Fibroblast of the conjunctiva (primary cell): ENCODE results near the gene FBXL20.
"Not testable (repeated sequence)": the region's sequence is repeated elsewhere in the genome, so short reads cannot be mapped to it uniquely, and the experiment has no call there.

ENCODE experiments used
- DNase-seq: peaks from one replicate; pipeline ENCODE4 v3.0.0-alpha.2; 2010; ENCODE audit warnings: low read depth

The FBXL20 gene, protein sequence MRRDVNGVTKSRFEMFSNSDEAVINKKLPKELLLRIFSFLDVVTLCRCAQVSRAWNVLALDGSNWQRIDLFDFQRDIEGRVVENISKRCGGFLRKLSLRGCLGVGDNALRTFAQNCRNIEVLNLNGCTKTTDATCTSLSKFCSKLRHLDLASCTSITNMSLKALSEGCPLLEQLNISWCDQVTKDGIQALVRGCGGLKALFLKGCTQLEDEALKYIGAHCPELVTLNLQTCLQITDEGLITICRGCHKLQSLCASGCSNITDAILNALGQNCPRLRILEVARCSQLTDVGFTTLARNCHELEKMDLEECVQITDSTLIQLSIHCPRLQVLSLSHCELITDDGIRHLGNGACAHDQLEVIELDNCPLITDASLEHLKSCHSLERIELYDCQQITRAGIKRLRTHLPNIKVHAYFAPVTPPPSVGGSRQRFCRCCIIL

DNA sequence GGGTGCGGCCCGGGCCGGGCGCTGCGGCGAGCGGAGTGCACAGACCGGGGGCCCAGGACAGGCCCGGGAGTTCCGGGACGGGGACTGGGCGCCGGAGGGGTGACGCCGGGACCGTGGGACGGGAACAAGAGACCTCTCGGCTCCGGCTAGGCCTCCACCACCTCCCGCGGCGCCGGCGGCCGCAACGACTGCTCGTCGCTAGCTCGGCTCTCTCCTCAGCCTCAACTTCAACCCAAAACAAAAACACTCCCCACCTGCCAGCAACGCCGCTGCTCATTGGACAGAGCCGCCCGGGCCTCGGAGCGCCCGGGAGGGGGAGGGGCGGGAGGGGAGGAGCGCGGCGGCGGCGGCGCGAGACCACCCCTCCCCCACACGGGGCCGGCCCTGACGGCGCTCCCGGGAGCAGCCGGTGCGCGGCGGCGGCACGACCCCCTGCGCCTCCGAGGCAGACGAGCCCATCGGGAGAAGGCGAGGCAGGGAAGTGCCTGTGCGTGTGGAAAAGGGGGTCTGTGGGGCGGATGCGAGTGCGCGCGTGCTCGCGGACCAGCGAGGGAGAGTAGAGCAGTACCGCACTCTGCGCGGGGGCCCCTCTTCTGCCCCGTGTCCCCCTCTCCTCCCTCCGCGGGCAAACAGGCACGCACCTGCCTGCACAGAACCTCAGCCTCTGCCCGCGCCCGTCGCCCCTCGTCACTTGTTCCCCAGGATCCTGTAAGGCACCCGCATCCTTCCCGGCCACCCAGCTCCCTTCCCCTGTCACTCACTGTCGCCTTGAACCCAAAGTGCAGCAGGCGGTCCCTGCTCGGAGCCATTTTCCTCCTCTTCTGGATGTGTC lies at the start of gene FBXL20:
Gene FBXL20, minus strand, starts transcription at position 215 of the 832 bp plus-strand sequence. CDS start 224 bp downstream, outside the sequence.
- DNase-seq, result peak; percentile 74

DNA sequence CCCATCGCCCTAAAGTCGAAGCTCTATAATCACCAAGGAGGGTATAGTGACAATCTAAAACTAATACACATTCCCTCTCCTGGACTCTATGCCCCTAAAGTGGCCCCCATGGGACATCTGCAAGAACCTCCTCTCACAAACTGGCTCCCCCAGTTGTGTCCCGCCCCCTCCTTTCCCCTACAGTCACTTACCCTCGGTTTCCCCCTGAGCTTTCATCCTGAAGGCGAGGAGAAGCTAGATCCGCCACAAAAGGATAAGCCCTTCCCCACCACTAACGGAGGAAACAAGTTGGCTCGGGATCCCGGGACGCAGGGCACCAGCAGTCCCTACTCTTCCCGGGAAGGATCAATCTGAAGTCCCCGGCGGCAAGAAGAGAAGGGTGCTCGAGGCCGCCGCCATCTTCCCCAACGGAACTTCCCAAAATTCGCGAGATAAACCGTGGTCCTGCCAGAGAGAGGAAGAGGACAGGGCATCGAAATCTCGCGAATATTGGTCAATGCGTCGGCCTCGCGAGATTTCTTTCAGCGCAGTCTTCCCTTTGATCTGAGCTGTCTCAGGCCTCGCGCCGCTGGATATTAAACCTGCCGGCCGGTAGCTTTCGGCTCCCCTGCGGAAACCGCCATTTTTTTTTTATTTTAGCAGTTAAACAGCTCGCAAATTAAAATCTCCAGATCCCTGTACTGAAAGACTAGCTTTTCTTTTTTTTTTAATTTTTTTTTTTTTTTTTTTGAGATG lies 49.6 kb upstream of the FBXL20 start, which contains the start of gene MED1:
Gene MED1, minus strand, starts transcription at position 417 of the 735 bp plus-strand sequence. Its CDS starts 201 bp downstream, at position 216.
- peak; percentile 97 for DNase-seq

DNA sequence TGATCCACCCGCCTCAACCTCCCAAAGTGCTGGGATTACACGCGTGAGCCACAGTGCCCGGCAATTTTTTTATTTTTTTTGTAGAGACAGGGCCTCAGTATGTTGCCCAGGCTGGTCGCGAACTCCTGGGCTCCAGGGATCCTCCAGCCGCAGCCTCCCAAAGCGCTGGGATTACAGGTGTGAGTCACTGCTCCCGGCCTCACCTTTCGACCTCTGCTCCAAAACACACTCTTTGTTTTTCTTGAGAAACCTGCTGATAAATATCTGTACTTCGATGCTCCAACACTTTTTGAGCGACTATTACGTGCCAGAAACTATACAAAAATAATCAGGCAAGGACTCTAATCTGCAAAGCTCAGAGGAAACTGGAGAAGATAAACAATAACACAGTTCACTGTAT lies 48.6 kb upstream of the FBXL20 start:
- no peak for DNase-seq

DNA sequence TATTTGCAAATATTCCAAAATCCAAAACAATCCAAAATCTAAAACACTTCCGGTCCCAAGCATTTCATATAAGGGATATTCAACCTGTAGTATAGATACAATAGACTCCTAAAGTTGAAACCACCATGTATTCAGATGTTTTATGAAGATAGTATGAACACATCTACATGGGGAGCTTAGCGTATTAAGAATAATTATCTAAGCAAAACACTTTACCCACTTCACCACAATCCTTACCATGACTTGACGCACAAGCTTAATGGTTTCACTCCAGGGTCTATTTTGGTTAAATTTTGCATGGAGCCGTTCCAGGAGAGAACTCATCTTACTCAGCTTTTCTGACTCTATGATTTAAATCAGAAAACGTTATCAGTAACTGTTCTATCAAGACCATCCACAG lies 46.1 kb upstream of the FBXL20 start:
- no peak for DNase-seq

DNA sequence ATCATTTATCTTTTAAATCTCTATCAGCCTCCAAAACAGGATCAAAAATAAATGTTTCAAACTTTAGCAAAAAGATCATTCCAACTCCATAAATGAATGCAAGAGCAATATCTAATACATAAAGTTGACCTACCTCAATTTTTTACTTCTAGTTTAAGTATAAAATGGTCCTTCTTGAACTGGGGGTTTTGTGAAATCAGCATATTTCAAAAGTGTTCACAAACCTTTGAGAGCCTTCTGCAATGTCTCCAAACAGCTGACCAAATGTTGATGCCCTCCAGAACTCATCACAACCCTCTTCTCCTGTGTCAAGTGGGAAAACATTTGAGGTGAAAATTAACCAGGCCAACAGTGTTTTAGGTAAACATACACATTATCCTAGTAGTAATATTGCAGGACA lies 41.9 kb upstream of the FBXL20 start:
- DNase-seq, result no peak

DNA sequence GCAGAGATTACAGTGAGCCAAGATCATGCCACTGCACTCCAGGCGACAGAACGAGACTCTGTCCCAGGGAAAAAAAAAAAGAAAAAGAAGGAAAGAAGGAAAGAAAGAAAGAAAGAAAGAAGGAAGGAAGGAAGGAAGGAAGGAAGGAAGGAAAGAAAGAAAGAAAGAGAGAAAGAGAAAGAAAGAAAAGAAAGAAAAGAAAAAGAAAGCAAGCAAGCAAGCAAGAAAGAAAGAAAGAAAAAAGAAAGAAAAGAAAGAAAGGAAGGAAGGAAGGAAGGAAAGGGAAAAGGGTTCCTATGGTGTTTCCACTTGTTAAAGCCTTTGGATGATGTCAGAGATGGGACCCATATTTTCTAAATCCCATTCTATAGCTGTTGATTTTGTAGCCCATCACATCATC lies 38.4 kb upstream of the FBXL20 start:
- DNase-seq, result not testable (repeated sequence)

DNA sequence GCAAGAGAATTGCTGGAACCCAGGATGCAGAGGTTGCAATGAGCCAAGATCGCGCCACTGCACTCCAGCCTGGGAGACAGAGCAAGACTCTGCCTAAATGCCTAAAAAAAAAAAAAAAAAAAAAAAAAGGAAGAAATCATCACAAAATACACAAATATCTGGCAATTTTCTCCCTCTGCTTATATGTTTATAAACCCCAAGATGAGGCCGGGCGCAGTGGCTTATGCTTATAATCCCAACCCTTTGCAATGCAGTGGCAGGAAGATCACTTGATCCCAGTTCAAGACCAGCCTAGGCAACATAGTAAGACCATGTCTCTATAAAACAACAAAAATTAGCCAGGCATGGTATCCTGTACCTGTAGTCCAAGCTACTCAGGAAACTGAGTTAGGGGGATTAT lies 28.2 kb upstream of the FBXL20 start:
- DNase-seq, result no peak

DNA sequence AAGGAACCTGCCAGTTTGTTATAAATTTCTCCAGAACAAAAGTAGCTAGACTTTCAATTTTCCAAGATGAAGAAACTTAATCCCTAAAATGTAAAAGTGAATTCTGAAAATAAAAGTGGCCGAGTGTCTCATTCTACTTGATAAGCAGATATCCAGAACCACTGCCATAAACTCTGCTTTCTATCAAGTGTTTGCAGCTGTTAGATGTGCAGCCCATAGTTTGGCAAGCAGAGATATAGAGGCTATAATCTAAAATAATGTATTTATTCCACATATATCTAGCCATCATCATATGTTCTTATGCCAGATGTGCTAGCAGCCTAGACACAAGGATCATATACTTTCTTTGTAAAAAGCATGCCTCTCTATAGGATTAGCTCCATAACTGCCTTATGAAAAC lies 14.7 kb upstream of the FBXL20 start:
- no peak for DNase-seq

DNA sequence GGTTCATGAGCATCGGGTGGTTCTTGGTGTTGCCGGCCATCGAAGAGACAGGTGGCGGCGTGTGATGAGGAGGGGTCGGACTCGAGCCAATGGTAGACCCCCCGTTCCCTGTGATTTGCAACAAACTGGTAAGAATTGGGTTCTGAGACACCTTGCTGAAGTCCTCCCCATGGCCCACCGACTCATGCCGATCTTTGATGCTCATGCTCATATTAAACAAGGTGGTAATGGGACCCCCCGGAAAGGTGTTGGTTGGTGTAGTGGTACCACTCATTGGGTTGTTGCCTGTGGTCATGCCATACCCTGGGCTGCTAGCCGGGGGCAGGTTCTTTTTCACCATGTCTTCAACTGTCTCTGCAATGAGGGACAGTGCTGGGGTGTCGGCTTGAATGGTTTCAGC lies 8.9 kb upstream of the FBXL20 start:
- no peak for DNase-seq

DNA sequence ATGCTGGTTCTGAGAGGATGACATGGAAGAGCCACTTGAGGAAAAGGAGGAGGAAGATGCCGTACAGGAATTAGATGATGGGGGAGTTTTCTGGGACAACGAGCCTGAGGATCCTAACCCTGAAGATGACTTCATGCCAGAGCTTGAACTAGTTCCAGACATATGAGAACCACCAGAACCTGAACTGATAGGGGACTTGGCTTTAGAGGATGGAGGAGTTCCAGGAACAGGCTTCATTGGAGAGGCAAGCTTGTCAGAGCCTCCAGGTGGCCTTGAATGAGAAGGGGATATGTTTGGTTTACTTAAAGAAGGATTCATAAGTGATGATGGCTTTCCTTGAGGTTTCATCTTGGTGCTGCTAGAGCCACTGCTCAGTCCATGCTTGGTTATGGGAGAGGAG lies 6.9 kb upstream of the FBXL20 start:
- DNase-seq, result no peak

DNA sequence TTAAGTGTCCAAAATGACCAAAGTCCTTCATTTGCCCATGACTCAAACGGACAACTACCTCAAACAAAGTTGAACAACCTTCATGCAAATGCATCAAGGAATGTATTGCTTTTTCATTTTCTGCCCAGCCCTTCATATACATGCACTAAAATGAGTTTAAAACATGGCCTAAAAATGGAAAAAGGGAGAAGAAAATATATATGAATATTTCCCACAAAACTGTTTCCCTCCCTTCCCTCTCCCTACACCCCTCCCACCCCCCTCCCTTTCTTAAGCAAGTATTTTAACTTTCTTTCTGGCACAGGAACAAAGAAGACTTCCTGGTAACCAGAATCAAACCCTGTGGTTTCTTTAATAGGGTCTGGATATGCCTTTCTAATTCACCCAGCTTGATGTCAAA lies 5.5 kb upstream of the FBXL20 start:
- no peak for DNase-seq

DNA sequence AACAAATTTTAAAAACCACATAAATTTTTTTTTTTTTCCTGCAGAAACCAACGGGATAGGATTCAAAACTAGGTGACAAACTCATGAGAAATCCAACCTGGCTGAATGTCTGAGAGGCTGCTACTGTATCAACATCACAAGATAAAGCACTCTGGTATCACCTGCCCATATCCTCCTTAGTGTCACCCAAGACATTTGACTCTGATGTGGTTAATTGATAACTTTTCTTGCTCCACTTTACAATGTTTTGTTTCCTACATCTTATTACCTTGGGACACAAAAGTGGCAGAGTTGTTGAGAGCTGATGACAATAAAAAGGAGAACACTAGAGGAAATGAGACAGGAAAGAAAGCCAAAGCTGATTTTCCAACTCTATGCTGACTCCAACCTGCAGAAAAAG lies 4.0 kb upstream of the FBXL20 start:
- no peak for DNase-seq

DNA sequence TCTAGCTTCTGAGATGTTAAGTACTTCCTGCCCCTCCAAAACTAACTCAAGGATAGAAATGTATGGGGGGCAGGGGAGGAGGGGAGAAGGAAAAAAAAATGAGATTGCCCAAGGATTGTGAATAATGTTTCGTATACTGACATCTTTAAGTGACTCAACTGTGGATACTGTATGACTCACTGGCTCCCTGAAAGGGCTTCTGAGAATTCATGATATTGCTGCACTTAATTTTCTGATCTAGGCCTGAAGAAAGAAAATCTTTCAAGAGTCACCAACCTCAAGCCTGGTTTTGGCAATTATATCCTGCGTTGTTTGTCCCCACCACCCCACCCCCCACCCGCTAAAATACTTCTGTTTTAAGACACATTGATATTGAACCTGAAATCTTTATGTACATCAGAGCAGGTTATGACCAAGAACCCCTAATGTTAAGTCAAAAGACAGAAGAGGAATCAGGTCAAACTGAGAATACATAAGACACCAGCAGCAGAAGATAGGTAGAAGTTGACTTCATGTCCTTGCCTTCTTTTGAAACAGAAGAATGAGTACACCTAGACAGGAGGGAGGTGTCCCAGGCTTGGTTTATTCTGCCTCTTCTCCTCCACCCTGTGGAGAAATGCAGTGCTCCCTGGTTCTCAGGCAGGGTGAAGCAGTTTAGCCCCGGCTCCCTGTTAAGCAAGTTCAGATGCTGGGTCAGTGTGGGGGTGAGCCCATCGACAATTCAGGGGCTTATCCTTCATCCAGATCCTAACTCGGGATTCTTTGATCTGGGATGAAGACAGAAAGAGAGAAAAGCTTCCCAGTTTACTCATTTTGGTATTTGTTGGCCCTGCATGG lies 3.3 kb upstream of the FBXL20 start:
- DNase-seq, result peak; percentile 52

DNA sequence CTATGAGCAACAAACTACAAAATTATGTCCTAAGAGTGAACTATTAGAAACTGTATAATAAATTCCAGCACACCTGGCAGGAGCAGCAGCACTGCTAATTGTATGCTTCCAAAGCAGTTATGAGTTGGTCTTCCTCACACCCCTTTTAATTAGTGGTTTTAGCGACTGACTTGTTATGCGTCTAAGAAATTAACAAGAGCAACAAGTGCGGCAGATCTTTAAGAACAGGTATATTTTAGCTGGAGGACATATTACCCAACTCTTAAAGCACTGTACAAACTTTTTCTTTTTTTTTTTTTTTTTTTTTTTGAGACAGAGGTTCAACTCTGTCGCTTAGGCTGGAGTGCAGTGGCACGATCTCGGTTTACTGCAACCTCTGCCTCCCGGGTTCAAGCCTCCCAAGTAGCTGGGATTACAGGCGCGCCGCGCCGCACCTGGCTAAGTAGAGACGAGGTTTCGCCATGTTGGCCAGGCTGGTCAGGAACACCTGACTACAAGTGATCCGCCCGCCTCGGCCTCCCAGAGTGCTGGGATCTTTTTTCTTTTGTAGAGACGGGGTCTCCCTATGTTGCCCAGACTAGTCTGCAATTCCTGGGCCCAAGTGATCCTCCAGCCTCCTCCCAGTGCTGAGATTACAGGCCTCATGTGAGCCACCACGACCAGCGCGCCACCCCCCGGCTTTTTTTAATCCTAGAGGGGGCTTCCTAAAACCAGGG lies 1.6 kb upstream of the FBXL20 start:
- DNase-seq, result no peak

DNA sequence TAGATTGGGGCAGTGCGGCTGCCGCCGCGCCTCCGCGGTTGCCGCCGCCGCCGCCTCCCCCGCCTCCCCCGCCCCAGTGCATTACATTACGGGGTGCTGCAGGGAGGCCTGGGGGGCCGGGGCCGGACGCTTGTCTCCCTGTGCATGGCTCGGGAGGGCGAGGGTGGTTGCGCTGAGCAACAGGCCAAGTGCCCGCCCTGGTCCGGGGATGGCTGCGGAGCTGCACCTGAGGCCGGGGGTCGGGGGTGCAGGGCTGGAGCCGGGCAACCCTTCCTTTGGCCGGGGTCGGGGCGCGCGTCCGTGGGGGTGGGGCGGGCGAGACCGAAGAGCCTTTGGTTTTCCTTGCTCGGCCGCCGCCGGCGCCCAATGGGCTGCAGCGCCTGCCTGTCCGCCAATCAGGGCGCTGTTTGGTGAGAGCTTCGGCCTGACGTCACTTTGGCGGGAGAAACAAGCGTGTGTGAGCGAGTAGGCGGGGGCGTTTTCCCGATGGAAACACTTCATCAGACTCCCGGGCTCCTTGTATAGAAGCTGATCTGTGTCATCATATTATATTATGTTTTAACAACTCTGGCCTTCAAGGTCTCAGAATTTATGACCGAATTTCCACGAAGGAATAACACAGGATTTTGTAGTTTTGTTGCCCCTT lies 941 bp upstream of the FBXL20 start:
- peak; percentile 89 for DNase-seq

DNA sequence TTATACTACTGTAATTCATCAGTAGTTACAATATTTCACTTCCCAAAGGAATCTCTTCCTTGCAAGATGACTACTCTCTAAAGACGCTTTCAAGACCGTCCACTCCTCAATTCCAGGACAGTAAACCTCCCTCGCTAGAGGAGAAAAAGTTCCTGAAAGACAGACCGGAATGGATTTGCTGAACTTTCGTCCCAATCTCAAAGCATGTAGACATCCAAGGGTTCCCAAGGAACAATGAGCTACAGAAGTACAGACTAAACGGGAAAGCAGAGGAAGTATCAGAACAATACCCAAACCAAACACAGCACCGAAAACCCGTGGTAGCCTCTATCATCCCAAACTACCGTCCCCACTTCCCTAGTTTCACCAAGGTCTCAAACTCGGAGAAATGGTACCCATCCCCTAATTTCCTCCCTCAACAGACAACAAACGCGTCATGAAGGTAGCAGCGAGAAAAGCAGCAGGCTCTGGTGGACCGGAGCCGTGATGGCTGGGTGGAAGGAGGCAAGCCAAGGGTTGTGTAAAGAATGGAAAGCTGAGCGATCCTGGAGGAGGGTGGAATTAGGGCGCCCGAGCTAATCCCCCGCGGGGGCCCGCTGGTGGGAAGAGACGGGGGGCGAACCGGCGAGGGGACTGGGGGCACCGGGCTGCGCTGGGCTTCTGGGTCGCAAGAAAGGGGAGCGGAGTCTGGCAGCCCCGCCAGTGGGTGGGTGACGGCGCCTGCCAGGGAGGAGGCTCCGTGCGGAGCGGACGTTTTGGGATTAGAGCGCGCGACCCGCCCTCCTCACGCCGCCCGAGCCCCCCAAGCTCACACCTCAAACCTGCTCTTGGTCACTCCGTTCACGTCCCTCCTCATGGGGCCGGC lies 647 bp downstream of the FBXL20 start:
- DNase-seq, result no peak

DNA sequence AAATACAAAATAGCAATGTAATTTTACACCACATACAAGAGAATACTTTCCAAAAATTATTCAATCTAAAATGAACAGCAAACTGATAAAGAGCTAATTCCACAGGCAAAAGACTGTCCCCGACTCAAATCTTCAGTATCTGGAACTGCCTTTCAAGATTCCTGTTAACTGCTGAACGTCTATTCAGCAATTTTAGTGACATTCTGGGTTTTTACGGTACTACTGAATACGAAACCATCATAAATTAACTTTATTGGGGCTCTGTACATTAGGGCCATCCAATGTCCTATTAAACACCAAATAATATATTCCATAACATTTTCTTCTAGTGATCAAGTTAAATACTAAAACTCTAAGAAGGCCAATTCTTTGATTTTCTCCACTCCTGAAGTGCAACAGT lies 1.6 kb downstream of the FBXL20 start:
- no peak for DNase-seq

DNA sequence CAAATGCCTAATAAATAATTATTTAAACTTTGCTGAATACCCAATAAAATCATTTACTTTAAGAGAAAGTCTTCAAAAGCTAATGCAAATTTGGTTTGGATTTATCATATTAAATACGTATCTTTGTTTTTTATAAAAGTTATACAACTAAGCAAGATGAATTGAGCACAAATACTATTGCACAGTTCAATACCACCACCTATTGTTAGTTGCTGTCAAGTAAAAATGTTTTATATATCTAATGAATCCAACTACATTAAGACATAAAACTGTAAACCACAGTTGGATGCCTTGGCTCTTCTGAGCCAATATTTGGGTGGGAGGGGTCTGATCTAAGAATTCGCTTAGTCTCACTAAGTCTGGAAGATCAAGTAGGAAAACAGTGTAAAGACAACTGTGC lies 7.7 kb downstream of the FBXL20 start:
- DNase-seq, result no peak

DNA sequence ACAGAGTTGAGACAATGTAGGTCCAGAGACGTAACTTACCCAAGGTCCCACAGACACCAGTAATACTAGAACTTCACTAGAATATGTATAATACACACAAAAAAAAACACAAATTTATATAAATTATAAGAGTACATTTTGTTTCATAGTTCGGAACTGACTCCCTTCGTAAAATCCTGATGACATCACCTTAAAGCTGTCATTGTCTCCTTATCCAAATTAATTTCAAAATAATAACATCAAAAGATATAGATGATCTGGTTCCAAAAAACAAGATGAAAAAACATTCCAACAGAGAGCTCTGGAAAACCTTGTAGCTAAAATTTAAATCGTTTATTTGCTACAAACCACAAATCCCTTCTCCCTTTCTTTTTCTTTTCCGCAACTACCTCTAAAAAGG lies 10.0 kb downstream of the FBXL20 start:
- no peak for DNase-seq
